OCI-LY1 (cell line): ENCODE results near the gene METTL27.

Experiments used
- H2AFZ ChIP-seq: fragments of 200-600 bp; sonication (generic), shearing (Covaris generic); 2 replicates; pipeline ENCODE4 v1.6.0; 2014; ENCODE audit warnings: antibody characterized with exemption, mild to moderate bottlenecking, low read length
- H3F3A ChIP-seq: fragments of 200-600 bp; sonication (generic), shearing (Covaris generic); 2 replicates; pipeline ENCODE4 v1.6.0; 2014; ENCODE audit warnings: mild to moderate bottlenecking, antibody characterized with exemption, low read length, moderate library complexity; ENCODE audit not compliant: insufficient read depth
- H3K27ac ChIP-seq: fragments of 200-600 bp; sonication (generic); 2 replicates; pipeline ENCODE4 v1.5.1; 2014; ENCODE audit warnings: low read length, mixed run types, mild to moderate bottlenecking, low read depth; ENCODE audit not compliant: poor library complexity, severe bottlenecking
- H3K27me3 ChIP-seq: fragments of 200-600 bp; sonication (generic); 2 replicates; pipeline ENCODE4 v1.6.0; 2014; ENCODE audit warnings: antibody characterized with exemption, mild to moderate bottlenecking, low read length, moderate library complexity; ENCODE audit not compliant: insufficient read depth
- H3K36me3 ChIP-seq: fragments of 200-600 bp; sonication (generic); 2 replicates; pipeline ENCODE4 v1.6.1; 2014; ENCODE audit warnings: mild to moderate bottlenecking, antibody characterized with exemption, low read length, moderate library complexity, mixed read lengths; ENCODE audit not compliant: insufficient read depth
- H3K4me1 ChIP-seq: fragments of 200-600 bp; sonication (generic); 2 replicates; pipeline ENCODE4 v1.5.1; 2014; ENCODE audit warnings: mild to moderate bottlenecking, low read length, moderate library complexity; ENCODE audit not compliant: insufficient read depth, severe bottlenecking
- H3K4me2 ChIP-seq: fragments of 200-600 bp; sonication (generic), shearing (Covaris generic); 2 replicates; pipeline ENCODE4 v1.6.1; 2014; ENCODE audit warnings: low read length
- H3K4me3 ChIP-seq: fragments of 200-600 bp; sonication (generic); 2 replicates; pipeline ENCODE4 v1.5.1; 2014; ENCODE audit warnings: low read length, low read depth, mild to moderate bottlenecking, mixed read lengths; ENCODE audit not compliant: poor library complexity, severe bottlenecking
- H3K79me2 ChIP-seq: fragments of 200-600 bp; shearing (Covaris generic); 2 replicates; pipeline ENCODE4 v1.6.1; 2016; ENCODE audit warnings: mixed run types, low read length, mixed read lengths; ENCODE audit not compliant: insufficient read depth
- H3K9ac ChIP-seq: fragments of 200-600 bp; sonication (generic), shearing (Covaris generic); 2 replicates; pipeline ENCODE4 v1.6.1; 2014; ENCODE audit warnings: mild to moderate bottlenecking, low read length, mixed read lengths
- H3K9me2 ChIP-seq: fragments of 200-600 bp; sonication (generic), shearing (Covaris generic); 2 replicates; pipeline ENCODE4 v1.6.1; 2014; ENCODE audit warnings: low read depth, mild to moderate bottlenecking, low read length, mixed read lengths
- H3K9me3 ChIP-seq: fragments of 200-600 bp; shearing (Covaris generic); 2 replicates; pipeline ENCODE4 v1.6.1; 2014; ENCODE audit warnings: low read length, mixed read lengths
- H4K20me1 ChIP-seq: fragments of 200-600 bp; sonication (generic), shearing (Covaris generic); 2 replicates; pipeline ENCODE4 v1.6.0; 2016; ENCODE audit warnings: mild to moderate bottlenecking, low read length; ENCODE audit not compliant: insufficient read depth
- CTCF ChIP-seq: fragments of 200-600 bp; sonication (generic), shearing (Covaris generic); IDR thresholded peaks from 2 replicates; pipeline ENCODE4 v1.5.1; 2017; ENCODE audit warnings: mild to moderate bottlenecking, antibody characterized with exemption, low read length, moderate library complexity, mixed read lengths
- EZH2 ChIP-seq: fragments of 200-600 bp; sonication (generic), shearing (Covaris generic); IDR thresholded peaks from 2 replicates; pipeline ENCODE4 v1.8.0; 2017; ENCODE audit warnings: borderline replicate concordance, mixed run types, mild to moderate bottlenecking, antibody characterized with exemption, low read length, moderate library complexity, mixed read lengths

The METTL27 gene

GRCh38 chr7:73830681-73831583 lies 11.4 kb downstream of the METTL27 start, which contains the start of gene CLDN4:
CLDN4 (plus strand) TSS chr7:73830996; CDS start chr7:73831202, 206 bp downstream.
- TF ChIP-seq EZH2 (no peak), CTCF (no peak)
- no peaks in the 10 kb centered on the region for H3K79me2 ChIP-seq
- H3K27ac ChIP-seq: no peak within 1 kb of the TSS
- H3K9ac ChIP-seq: no peak within 1 kb of the TSS
- no peaks in the 10 kb centered on the region; the same call in 1 of the 2 replicates for H3K27me3 ChIP-seq
- no peaks in the 10 kb centered on the region for H4K20me1 ChIP-seq
- H3F3A ChIP-seq: no peaks in the 10 kb centered on the region
- H3K9me3 ChIP-seq: no peaks in the 10 kb centered on the region
- no peak within 1 kb of the TSS for H2AFZ ChIP-seq
- no peaks in the 10 kb centered on the region for H3K4me1 ChIP-seq
- H3K4me3 ChIP-seq: no peak within 1 kb of the TSS
- no peak within 1 kb of the TSS for H3K4me2 ChIP-seq
- no peaks in the 10 kb centered on the region for H3K9me2 ChIP-seq
- no peaks in the 10 kb centered on the region for H3K36me3 ChIP-seq

GRCh38 chr7:73829921-73830680 lies 12.2 kb downstream of the METTL27 start:
- Histone ChIP-seq H3K4me3 (no peak overlapping the region), H3F3A (no peaks in the 10 kb centered on the region), H3K4me1 (no peaks in the 10 kb centered on the region)

GRCh38 chr7:73829505-73829904 lies 12.8 kb downstream of the METTL27 start:
- Histone ChIP-seq H3K9me2 (no peaks in the 10 kb centered on the region), H3K4me1 (no peaks in the 10 kb centered on the region), H3K4me3 (no peak overlapping the region), H3K9me3 (no peaks in the 10 kb centered on the region), H4K20me1 (no peaks in the 10 kb centered on the region), H3K27me3 (no peaks in the 10 kb centered on the region; the same call in 1 of the 2 replicates), H3K9ac (no peak overlapping the region), H2AFZ (no peak overlapping the region), H3K79me2 (no peaks in the 10 kb centered on the region), H3K4me2 (no peak overlapping the region), H3K27ac (no peak overlapping the region), H3F3A (no peaks in the 10 kb centered on the region), H3K36me3 (no peaks in the 10 kb centered on the region)
- TF ChIP-seq EZH2: no peak
- TF ChIP-seq CTCF: no peak

More at GRCh38 chr7:73829921-73830680, 12.2 kb downstream of the METTL27 start:
- H2AFZ ChIP-seq: no peak overlapping the region
- no peak overlapping the region for H3K27ac ChIP-seq
- no peaks in the 10 kb centered on the region for H3K9me2 ChIP-seq
- H3K36me3 ChIP-seq: no peaks in the 10 kb centered on the region
- no peaks in the 10 kb centered on the region for H3K79me2 ChIP-seq
- H3K9ac ChIP-seq: no peak overlapping the region
- TF ChIP-seq EZH2: no peak
- TF ChIP-seq CTCF: no peak
- no peak overlapping the region for H3K4me2 ChIP-seq
- no peaks in the 10 kb centered on the region for H3K9me3 ChIP-seq
- no peaks in the 10 kb centered on the region for H4K20me1 ChIP-seq
- H3K27me3 ChIP-seq: no peaks in the 10 kb centered on the region; the same call in 1 of the 2 replicates
